ENCODE measurements around the gene TCF12.

GRCh38 chr15:57124036-57124435 is 205.6 kb downstream of the TCF12 start:
- TF ChIP-seq ZNF274 (IDR thresholded peaks at IDR 0.05; ENCODE audit: low read depth, low read length): no peak
- no peak for TF ChIP-seq SUZ12 (IDR thresholded peaks at IDR 0.05; ENCODE audit: extremely low read depth, insufficient read depth, insufficient read length)
